ENCODE measurements around the gene ZFHX2.

ZFHX2 gene

GRCh38 chr14:23487216-23487615 lies 64.3 kb downstream of the ZFHX2 start:
- H3K9me3 ChIP-seq = no peaks in the 10 kb centered on the region
- H3K4me3 ChIP-seq (ENCODE audit: low read depth, low read length) = no peak overlapping the region
- H3K4me1 ChIP-seq = no peaks in the 10 kb centered on the region
- H3K27me3 ChIP-seq = no peaks in the 10 kb centered on the region
- no peak for TF ChIP-seq CTCF (IDR thresholded peaks at IDR 0.05; ENCODE audit: low read depth, low read length)
- DNase-seq = no peak
- peaks cover 3% of the 10 kb centered on the region for H3K36me3 ChIP-seq

- no peak for DNase-seq
- no peaks in the 10 kb centered on the region for H3K4me1 ChIP-seq
- no peaks in the 10 kb centered on the region for H3K9me3 ChIP-seq
- no peak overlapping the region for H3K4me3 ChIP-seq (ENCODE audit: low read depth, low read length)
- H3K36me3 ChIP-seq = peaks cover 3% of the 10 kb centered on the region
- TF ChIP-seq CTCF (IDR thresholded peaks at IDR 0.05; ENCODE audit: low read depth, low read length) = no peak
- no peaks in the 10 kb centered on the region for H3K27me3 ChIP-seq
Observed at GRCh38 chr14:23486036-23486435, 65.5 kb downstream of the ZFHX2 start.

GRCh38 chr14:23485326-23485725 lies 66.2 kb downstream of the ZFHX2 start:
- DNase-seq = no peak
- TF ChIP-seq CTCF (IDR thresholded peaks at IDR 0.05; ENCODE audit: low read depth, low read length) = no peak
- H3K9me3 ChIP-seq = no peaks in the 10 kb centered on the region
- H3K36me3 ChIP-seq = peaks cover 10% of the 10 kb centered on the region
- no peak overlapping the region for H3K4me3 ChIP-seq (ENCODE audit: low read depth, low read length)
- H3K4me1 ChIP-seq = no peaks in the 10 kb centered on the region
- no peaks in the 10 kb centered on the region for H3K27me3 ChIP-seq

GRCh38 chr14:23483236-23483854 lies 68.2 kb downstream of the ZFHX2 start:
- no peak overlapping the region for H3K4me3 ChIP-seq (ENCODE audit: low read depth, low read length)
- H3K4me1 ChIP-seq = no peaks in the 10 kb centered on the region
- no peaks in the 10 kb centered on the region for H3K9me3 ChIP-seq
- peak; percentile 76 for DNase-seq
- no peaks in the 10 kb centered on the region for H3K27me3 ChIP-seq
- TF ChIP-seq CTCF (IDR thresholded peaks at IDR 0.05; ENCODE audit: low read depth, low read length) = peak; percentile 90
- peaks cover 14% of the 10 kb centered on the region for H3K36me3 ChIP-seq

- Histone ChIP-seq H3K27me3 (no peaks in the 10 kb centered on the region), H3K36me3 (peaks cover 19% of the 10 kb centered on the region), H3K4me1 (no peaks in the 10 kb centered on the region), H3K9me3 (no peaks in the 10 kb centered on the region), H3K4me3 (ENCODE audit: low read depth, low read length) (no peak overlapping the region)
- no peak for DNase-seq
- no peak for TF ChIP-seq CTCF (IDR thresholded peaks at IDR 0.05; ENCODE audit: low read depth, low read length)
Observed at GRCh38 chr14:23482823-23483148, 68.8 kb downstream of the ZFHX2 start.

GRCh38 chr14:23481979-23482822 lies 69.4 kb downstream of the ZFHX2 start:
- peak; percentile 13 for DNase-seq
- Histone ChIP-seq H3K4me3 (ENCODE audit: low read depth, low read length) (no peak overlapping the region), H3K27me3 (no peaks in the 10 kb centered on the region), H3K9me3 (no peaks in the 10 kb centered on the region), H3K36me3 (peaks cover 25% of the 10 kb centered on the region), H3K4me1 (no peaks in the 10 kb centered on the region)
- TF ChIP-seq CTCF (IDR thresholded peaks at IDR 0.05; ENCODE audit: low read depth, low read length) = peak; percentile 54
